HL-60 (cell line): Measurements from ENCODE around the gene FAM53B.

ENCODE experiments used
- DNase-seq, 2 experiments: peaks; one replicate each; pipeline ENCODE4 v3.0.0-alpha.2; 2010 to 2020; ENCODE audit warnings: low read depth in 1 of 2, low spot score in 1 of 2
- H3K27ac ChIP-seq: fragments of 250-450 bp; sonication (Bioruptor Pico); replicated peaks from 2 replicates; pipeline ENCODE4 v1.5.1; 2020; ENCODE audit warnings: mild to moderate bottlenecking, moderate library complexity
- H3K27me3 ChIP-seq: fragments of 250-450 bp; sonication (Bioruptor Pico); 2 replicates; pipeline ENCODE4 v1.5.1; 2021; ENCODE audit warnings: mild to moderate bottlenecking, moderate library complexity; ENCODE audit not compliant: insufficient read depth, poor library complexity, severe bottlenecking
- H3K4me3 ChIP-seq: replicated peaks from 2 replicates; pipeline ENCODE4 v1.5.1; 2011; ENCODE audit warnings: mild to moderate bottlenecking, control low read depth, low read length; ENCODE audit not compliant: insufficient read depth
- CTCF ChIP-seq: IDR thresholded peaks from one replicate; pipeline ENCODE4 v1.5.1; 2011; ENCODE audit warnings: low read length, control low read depth, inconsistent platforms; ENCODE audit not compliant: insufficient read depth
- GABPA ChIP-seq: IDR thresholded peaks from 2 replicates; pipeline ENCODE4 v1.6.1; 2012; ENCODE audit warnings: low read depth
- POLR2AphosphoS5 ChIP-seq: IDR thresholded peaks from 2 replicates; pipeline ENCODE4 v1.6.1; 2012; ENCODE audit warnings: low read depth
- REST ChIP-seq: IDR thresholded peaks from 2 replicates; pipeline ENCODE4 v1.6.1; 2012; ENCODE audit warnings: low read depth; ENCODE audit not compliant: insufficient replicate concordance
- SPI1 ChIP-seq: IDR thresholded peaks from 2 replicates; pipeline ENCODE4 v1.6.1; 2012; ENCODE audit warnings: low read depth, mild to moderate bottlenecking, borderline replicate concordance

Gene FAM53B

GRCh38 chr10:124719213-124719851 is 24.8 kb downstream of the FAM53B start:
- TF ChIP-seq CTCF (peak; percentile 74), SPI1 (peak; percentile 71), POLR2AphosphoS5 (0 out of 2 replicates have a peak, but pooled peaks have one; percentile 25), REST (no peak)
- no peaks in the 10 kb centered on the region for H3K27me3 ChIP-seq
- DNase-seq, result peak; percentile 66 to 84
- H3K4me3 ChIP-seq, result no peak overlapping the region
- peak overlapping the region; percentile 79 for H3K27ac ChIP-seq

GRCh38 chr10:124717911-124718741 is 26.1 kb downstream of the FAM53B start:
- H3K4me3 ChIP-seq, result no peak overlapping the region
- H3K27me3 ChIP-seq, result no peaks in the 10 kb centered on the region
- TF ChIP-seq GABPA (no peak), REST (no peak), SPI1 (peak; percentile 62; the same call in 1 of the 2 replicates)
- peak; percentile 79 to 96 for DNase-seq
- H3K27ac ChIP-seq, result peak overlapping the region; percentile 79

GRCh38 chr10:124717041-124717757 is 27.0 kb downstream of the FAM53B start:
- Histone ChIP-seq H3K27me3 (no peaks in the 10 kb centered on the region), H3K4me3 (no peak overlapping the region), H3K27ac (peak overlapping the region; percentile 79)
- no peak for DNase-seq
- TF ChIP-seq GABPA (no peak), CTCF (no peak), REST (no peak)
